GM18861 (cell line): ENCODE data around the gene ZMYM5.
A peak's percentile ranks its signal among the peaks of the same experiment; 100 is the strongest.
"Not testable (repeated sequence)": the region's sequence is repeated elsewhere in the genome, so short reads cannot be mapped to it uniquely, and the experiment has no call there.

Experiments
- ATAC-seq: cut with Tn5 transposase; IDR thresholded peaks from one replicate; pipeline ENCODE4 v1.9.1; 2021; ENCODE audit not compliant: unreplicated experiment

Gene ZMYM5

GRCh38 chr13:19863323-19864023, at the start of gene ZMYM5:
TSS of gene ZMYM5 (minus strand) at chr13:19863649. CDS start at chr13:19852180, 11,469 bp downstream.
- ATAC-seq = peak; percentile 78

DNA sequence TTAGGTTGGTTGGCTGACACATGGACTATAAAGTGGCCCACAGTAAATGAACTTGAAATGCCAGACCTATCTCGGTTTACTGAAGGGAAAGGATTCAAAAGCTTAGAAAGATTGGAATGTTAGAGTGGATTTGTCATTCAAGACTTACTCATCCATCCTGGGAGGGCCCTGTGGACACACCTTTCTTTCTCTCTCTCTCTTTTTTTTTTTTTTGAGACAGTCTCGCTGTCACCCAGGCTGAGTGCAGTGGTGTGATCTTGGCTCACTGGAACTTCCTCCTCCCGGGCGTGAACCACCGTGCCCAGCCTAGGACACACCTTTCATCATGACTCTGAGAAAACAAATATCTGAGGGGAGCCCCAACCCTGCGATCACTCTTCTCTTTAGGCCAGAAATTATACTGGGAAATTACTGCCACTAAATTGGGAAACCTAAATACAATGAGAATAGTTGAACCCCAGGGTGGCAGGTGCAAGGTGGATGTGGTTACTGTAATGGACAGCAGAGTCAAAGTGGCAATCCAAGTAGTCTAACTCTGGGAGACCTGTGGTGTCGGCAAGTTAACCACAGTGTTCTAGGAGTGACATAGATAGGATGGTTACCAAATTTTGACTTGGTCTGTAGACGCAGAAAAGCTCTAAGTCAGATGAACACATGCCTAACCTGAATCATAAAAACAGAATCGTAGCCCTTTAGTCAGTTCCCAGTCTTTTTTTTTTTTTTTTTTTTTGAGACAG, 47.1 kb upstream of the ZMYM5 start:
- ATAC-seq = no peak

DNA sequence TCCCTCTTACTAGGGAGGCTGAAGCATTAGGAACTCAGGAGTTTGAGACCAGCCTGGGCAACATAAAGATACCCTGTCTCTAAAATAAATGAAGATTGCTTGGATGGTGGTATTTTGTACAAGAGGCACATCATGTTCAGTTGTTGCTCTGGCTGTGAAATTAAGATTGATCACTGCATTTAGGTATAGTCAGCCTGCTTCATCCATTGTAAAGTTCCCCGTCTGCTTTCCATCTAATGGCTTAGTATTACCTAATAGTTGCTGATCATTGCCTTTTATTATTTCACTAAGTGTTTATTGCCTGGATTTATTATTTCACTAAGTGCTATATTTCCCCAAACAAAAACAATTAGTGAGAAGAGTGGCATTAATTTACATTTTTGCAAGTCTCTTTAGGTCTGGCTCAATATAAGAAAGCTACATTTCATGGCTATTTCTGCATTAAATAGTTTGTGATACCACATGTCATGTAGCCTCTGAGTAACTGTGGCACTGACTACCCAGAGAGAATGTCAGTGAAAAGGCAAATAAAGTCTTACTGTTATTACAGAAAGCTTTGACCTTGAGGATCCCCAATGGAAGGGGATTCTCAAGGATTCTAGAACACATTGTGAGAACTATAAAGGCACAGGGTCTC, 45.0 kb upstream of the ZMYM5 start:
- ATAC-seq = no peak

DNA sequence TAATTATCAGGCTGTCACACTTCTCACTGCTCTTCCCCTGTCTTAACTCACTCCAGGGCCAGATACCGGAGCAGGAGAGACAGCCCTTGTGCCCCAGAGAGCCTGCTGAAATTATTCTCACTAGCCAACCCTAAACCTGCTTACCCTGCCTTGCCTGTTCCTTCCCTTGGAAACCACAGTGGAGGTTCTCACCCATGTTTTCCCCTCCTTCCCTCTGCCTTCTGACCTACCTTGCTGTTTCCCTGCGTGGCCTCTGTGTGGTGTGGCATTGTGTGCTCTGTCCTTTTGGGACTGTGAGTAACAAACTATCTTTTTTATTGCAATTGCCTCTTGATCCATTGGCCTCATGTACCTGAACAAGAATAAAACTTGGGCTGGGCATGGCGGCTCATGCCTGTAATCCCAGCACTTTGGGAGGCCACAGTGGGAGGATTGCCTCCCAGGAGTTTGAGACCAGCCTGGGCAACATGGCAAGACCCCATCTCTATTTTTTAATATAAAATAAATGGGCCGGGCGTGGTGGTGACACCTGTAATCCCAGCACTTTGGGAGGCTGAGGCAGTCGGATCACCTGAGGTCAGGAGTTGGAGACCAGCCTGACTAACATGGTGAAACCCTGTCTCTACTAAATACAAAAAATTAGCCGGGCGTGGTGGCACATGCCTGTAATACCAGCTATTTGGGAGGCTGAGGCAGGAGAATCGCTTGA, 42.2 kb upstream of the ZMYM5 start:
- not testable (repeated sequence) for ATAC-seq

- no peak for ATAC-seq
Measured at GRCh38 chr13:19890030-19890429, 26.6 kb upstream of the ZMYM5 start.

DNA sequence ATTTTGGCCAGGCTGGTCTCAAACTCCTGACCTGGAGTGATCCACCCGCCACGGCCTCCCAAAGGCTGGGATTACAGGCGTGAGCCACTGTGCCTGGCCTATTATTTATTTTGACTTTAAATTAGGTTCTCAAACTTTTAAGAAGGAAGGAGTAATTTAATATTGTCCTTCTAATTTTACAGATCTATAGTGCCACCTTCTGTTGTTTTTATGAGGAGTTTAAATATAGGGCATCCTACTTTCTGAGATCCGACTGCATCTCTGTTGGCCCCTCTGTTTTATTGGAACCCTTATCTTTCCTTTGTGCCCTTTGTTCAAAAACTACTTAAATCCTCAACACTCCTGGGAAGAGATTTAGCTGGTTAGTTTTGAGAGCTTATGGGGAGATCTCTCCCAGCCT, 25.4 kb upstream of the ZMYM5 start:
- no peak for ATAC-seq

DNA sequence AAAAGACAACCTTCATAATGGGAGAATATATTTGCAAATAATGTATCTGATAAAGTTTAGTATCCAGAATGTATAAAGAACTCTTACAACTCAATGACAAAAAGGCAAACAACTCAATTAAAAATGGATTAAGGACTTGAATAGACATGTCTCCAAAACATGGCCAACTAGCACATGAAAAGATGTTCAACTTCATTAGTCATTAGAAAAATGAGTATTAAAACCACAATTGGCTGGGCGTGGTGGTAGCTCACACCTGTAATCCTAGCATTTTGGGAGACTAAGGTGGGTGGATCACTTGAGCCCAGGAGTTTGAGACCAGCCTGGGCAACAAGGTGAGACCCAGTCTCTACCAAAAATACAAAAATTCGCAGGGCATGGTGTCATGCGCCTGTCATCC, 18.8 kb upstream of the ZMYM5 start:
- no peak for ATAC-seq

- ATAC-seq = no peak
Measured at GRCh38 chr13:19881641-19882040, 18.2 kb upstream of the ZMYM5 start.

GRCh38 chr13:19864746-19865309, 1.4 kb upstream of the ZMYM5 start:
- ATAC-seq = peak; percentile 15

DNA sequence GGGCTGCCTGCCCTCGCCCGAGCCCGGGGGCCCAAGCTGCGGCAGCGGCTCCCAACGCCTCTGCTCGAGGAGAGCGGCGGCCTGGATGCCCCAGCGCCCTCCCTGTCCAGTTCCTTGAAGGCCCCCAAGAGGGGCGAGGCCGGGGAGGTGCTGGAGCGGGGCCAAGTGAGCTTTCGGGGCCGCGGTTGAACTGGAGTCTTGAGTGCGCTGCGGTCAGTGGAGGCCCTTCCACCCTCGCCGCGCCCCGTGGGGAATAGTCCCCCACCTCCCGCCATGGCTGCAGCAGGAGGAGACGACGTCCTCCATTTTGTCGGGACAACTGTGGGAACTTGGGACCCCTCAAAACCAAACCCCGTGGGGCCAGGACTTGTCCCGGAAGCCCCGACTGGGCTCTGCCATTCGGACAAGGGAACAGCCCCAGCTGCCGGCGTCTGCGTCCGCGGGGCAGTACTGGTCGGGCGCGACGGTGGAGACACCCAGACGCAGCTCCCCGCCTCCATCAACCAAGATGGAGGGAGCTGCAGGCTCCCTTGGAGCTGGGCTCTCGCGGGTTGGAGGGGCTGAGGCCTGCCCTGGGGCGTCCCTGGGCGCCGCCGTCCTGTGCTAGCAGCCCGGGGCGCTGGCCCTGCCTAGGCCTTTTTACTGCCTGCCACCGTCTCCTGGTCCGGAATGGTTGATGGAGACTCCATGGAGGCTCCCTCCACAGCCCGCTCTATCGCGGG, 736 bp upstream of the ZMYM5 start:
- ATAC-seq = peak; percentile 17

- no peak for ATAC-seq
Measured at GRCh38 chr13:19862481-19863313, 752 bp downstream of the ZMYM5 start.

DNA sequence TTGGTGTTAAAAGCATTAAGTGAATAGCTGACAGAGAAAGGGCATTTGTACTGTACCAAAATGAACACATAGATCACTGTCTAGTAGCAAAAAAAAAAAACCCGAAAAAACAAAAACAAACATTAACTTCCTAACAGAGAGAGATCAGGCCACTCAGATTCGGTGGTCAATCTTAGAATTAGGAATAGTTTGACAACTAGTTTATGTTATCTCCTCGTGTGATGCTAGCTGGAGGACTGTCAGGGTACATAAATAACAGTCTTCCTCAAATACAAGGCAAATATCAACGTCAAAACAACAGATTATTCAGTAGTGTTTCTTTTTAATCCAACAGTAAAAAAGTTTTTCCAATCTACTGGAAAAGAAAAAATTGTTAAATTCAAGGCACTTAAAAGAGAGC, 1.7 kb downstream of the ZMYM5 start:
- ATAC-seq = no peak

- no peak for ATAC-seq
Measured at GRCh38 chr13:19860884-19861655, 2.4 kb downstream of the ZMYM5 start.

DNA sequence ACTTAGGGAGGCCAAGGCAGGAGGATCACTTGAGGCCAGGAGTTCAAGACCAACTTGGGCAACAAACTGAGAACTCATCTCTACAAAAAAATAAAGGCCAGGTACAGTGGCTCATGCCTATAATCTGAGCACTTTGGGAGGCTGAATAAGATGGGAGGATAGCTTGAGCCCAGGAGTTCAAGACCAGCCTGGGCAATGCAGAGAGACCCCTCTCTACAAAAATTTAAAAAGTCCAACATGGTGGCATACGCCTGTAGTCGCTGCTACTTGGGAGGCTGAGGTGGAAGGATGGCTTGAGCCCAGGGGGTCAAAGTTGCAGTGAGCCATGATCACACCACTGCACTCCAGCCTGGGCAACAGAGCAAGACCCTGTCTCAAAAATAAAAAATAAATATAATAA, 5.8 kb downstream of the ZMYM5 start:
- not testable (repeated sequence) for ATAC-seq

DNA sequence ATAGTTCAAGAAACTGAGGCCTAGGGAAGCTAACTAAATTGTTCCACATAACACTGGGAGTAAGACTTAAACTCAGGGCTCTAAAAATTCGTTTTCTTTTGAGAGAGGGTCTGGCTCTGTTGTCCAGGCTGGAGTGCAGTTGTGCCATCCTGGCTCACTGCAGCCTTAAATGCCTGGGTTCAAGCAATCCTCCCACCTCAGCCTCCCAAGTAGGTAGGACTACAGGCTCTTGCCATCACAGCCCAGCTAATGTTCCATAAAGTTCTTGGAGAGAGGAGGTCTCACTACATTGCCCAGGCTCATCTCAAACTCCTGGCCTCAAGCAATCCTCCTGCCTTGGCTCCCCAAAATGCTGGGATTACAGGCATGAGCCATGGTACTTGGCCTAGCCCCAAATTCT, 10.7 kb downstream of the ZMYM5 start:
- ATAC-seq = no peak

DNA sequence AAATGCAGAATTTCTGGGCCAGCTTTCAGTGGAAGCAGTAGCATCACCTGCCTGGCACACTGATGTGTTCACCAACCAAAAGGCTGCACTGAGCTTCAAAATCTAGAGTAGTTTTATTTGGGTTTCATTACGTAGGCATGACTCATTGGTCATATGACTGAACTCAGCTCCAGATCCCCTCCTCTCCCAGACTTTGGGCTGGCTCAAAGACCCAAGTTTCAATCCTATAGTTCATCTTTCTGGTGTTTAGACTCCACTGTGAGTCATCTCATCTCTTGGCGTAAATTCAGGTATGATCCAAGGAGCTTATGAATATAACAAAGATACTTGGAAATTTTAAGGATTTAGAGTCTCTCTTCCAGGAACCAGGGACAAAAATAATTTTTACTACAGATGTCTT, 17.7 kb downstream of the ZMYM5 start:
- no peak for ATAC-seq

DNA sequence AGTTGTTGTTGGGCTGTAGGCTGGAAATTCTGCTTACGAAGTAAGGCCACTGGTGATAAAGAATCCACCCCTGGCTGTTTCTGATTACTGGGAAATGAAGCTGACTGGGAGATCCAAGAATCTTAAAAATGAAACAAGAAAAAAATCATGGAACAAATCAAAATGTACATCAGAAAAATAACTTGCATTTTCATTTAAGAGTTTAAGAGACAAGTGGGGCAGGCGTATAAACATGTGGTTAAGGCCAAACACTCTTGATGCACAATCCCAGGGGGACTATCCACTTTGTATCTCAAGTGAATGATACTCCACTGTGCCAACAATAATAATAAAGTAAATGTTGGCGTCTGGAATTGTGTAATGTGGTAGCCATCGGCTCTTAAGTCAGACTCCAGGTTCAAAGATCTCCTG, 24.6 kb downstream of the ZMYM5 start:
- ATAC-seq = no peak

DNA sequence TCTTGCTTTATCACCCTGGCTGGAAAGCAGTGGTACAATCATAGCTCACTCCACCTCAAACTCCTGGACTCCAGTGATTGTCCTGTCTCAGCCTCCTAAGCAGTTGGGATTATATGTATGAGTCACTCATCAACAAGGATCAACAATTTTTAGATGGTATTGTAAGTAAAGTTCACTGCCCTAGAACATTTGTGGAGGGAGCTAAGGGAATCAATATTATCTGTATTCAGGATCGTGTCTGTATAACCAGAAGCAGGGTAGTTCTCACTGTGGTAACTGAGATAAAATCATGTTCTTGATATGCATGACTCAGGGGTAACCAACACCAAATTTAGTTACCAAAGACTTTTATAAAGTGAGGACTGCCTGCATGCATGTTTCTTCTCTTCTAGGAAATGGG, 27.0 kb downstream of the ZMYM5 start:
- no peak for ATAC-seq

GRCh38 chr13:19834704-19835103, 28.7 kb downstream of the ZMYM5 start:
- no peak for ATAC-seq
